GM21526 (cell line): ENCODE data around the gene IGLL5.
"Not testable (repeated sequence)": the region's sequence is repeated elsewhere in the genome, so short reads cannot be mapped to it uniquely, and the experiment has no call there.

ENCODE experiments used
- ATAC-seq: cut with Tn5 transposase; IDR thresholded peaks from one replicate; pipeline ENCODE4 v1.9.1; 2021; ENCODE audit warnings: moderate library complexity; ENCODE audit not compliant: unreplicated experiment, low FRiP score

IGLL5 gene

GRCh38 chr22:22912135-22912987 lies 24.7 kb downstream of the IGLL5 start:
- ATAC-seq = no peak

DNA sequence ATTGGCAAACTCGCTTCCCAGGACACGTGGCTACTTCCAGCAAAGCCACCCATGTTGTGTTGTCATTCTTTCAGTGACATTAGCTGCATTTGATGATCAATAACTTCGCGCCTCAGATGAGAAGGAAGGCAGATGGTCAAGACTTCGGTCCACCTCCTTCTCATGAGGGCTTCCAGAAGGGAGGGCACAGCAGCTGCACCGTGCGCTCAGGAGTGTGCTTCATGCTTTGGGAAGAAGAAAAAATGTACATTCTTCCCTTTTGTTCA lies 25.3 kb downstream of the IGLL5 start:
- ATAC-seq = no peak

DNA sequence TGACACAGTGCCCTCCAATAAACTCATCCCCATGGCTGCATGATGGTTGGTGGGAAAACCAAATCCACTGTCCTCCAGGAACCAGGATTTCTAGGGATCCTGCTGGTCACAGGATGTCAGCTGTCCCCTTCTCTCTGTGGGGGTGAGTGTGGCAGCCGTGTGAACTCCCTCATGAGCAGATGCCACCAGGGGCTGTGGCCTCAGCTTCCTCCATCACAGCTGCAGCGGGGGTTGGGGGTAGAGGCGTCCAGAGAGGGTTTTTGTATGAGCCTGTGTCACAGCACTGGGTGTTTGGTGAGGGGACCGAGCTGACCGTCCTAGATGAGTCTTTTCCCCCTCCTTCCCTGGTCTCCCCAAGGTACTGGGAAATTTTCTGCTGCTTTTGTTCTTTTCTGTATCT lies 26.4 kb downstream of the IGLL5 start:
- no peak for ATAC-seq

DNA sequence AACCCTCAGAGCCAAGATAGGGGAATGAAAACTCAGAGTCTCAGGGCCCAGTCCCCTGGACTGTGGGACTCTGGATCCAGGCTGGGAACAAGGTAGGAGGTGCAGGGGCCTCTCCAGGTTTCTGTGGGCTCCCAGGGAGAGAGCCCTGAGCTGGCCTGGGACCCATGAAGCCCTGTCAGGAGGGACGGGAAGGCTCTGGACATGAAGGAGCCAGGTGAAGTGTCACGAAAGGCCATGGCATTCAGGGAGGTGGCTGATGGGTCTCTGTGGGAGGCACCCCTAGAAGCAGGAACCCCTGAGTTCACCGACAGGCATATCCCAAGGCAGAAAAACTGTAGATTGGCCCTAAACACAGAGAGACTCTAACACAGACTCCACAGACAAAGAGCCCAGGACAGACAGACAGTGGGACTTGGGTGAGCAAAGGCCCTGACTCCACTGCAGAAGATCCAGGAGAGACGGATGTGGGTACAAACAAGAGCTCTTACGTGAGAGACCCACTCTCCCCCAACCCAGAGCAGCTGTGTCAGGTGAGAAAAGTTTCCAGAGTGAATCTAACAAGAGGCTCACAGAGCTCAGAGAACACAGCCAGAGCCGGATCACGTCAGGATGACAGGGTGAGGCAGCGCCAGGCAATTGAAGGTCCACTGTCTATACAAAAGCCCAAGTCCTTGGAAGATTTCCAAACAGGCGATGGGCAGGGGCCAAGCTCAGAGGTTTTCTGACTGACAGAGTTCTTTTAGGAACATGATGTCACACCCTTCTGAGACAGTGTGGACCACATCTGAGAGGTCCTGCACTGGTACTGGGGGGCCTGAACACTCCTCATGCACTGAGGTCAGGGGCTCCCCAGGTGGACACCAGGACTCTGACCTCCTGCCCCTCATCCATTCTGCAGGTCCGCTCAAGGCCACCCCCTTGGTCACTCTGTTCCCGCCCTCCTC lies 27.4 kb downstream of the IGLL5 start:
- ATAC-seq = no peak

- no peak for ATAC-seq
These were observed 28.0 kb downstream of the IGLL5 start for GRCh38 chr22:22915670-22916035.

DNA sequence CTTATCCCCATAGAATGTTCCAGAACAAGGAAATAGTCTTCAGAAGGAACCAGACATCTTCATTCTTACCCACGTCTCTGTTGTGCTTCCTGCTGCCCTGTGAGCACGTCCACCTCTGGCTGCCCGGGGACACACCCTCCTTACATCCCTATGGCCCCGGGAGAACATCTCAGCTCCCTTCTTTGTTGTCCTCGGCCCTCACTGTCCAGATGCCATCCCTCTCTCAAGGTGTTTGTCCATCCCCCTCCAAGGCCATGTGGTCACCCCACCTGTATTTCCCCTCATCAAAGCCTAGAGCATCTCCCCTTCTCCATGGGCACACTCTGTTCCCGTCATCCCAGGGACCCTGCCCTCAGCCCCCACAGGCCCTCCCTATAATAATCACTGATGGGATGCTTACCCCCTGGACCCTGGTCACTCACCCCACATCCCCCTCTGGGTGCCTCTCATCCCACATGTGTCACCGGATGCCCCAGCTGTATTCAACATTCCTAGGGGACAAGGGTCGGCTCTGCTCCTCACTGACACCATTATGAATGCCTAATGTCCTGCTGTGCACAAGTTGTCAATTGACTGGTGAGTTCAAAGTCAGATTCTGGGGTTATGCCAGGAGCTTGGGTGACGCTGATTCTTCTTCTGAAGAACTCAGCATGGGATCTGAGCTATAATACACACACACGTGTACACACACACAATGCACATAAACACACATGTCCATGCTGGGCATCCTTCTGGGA lies 28.8 kb downstream of the IGLL5 start:
- no peak for ATAC-seq

DNA sequence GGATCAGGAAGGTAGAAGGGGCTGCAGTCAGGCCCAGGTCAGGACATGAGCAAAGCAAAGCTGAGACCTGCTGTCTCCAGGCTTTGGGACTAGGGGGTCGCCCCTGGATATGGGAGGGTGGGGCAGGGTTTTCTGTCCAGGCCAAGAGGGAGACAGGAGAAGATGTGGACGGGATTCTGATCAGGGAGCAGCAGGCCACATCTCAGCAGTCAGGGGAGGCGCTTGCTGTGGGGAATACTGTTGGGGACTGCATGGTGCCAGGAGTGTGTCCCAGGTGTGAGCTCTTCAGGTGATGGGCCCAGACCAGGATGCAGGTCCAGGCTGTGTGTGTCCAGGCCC lies 29.3 kb downstream of the IGLL5 start:
- ATAC-seq = no peak

DNA sequence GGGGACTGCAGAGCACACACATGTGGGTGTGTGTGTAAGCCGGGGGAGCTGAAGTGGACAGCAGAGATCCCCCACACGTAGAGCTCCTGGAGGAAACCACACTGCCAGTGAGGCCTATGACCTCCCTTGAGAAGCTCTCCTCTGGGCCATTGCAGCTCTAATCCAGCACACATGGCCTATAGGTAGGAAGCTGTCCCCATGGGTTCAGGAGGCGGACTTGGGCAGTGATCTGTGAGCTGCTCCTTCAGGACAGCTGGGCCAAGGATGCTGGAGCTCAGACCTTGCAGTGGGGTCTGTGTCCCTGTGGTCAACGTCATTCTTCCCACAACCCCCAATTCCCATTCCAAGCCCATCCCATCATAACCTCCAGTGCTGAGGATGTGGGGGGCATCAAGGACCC lies 29.8 kb downstream of the IGLL5 start:
- no peak for ATAC-seq

- no peak for ATAC-seq
These were observed 30.8 kb downstream of the IGLL5 start for GRCh38 chr22:22918297-22918965.

GRCh38 chr22:22919041-22919440 lies 31.4 kb downstream of the IGLL5 start:
- no peak for ATAC-seq

- ATAC-seq = no peak
These were observed 32.6 kb downstream of the IGLL5 start for GRCh38 chr22:22920104-22920654.

- ATAC-seq = no peak
These were observed 33.4 kb downstream of the IGLL5 start for GRCh38 chr22:22920910-22921550.

DNA sequence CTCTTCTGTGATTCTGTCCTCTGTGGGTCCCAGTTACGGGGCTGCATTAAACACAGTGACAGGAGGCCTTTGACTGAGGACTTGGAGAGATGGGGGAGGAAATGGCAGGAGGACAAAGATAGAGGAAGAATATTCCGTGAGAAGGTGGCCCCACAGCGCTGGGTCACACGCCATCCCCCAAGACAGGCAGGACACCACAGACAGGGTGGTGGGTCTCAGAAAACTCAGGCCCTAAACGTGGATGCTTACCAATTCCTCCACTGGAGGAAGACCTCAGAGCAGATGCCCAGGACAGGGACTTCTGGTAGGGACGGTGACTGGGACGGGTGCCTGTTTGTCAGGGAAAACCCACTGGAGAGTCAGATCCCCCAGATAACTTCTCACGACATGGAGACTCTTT lies 34.0 kb downstream of the IGLL5 start:
- ATAC-seq = no peak

DNA sequence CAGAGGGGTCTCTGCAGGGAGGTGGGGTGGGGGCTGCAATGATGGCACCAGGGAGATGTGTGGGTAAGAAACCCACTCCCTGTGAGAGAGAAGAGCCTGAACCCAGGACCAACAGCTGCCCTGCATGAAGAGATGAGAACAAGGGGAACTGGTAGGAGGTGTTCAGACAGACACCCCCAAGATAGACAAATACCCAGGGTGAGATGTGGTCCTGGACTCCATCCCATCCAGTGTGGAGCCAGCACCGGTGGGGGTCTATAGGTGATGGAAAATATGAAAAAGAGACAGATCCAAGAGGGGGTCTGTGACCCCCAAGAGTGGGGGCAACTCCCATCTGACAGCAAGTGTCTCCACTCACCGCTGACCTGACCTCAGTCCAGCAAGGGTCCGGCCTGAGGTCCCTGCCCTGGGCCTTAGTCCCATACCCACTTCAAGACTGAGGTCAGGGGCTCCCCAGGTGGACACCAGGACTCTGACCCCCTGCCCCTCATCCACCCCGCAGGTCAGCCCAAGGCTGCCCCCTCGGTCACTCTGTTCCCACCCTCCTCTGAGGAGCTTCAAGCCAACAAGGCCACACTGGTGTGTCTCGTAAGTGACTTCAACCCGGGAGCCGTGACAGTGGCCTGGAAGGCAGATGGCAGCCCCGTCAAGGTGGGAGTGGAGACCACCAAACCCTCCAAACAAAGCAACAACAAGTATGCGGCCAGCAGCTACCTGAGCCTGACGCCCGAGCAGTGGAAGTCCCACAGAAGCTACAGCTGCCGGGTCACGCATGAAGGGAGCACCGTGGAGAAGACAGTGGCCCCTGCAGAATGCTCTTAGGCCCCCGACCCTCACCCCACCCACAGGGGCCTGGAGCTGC lies 34.7 kb downstream of the IGLL5 start:
- not testable (repeated sequence) for ATAC-seq

- ATAC-seq = no peak
These were observed 35.3 kb downstream of the IGLL5 start for GRCh38 chr22:22922954-22923319.

- no peak for ATAC-seq
These were observed 35.8 kb downstream of the IGLL5 start for GRCh38 chr22:22923379-22923778.

DNA sequence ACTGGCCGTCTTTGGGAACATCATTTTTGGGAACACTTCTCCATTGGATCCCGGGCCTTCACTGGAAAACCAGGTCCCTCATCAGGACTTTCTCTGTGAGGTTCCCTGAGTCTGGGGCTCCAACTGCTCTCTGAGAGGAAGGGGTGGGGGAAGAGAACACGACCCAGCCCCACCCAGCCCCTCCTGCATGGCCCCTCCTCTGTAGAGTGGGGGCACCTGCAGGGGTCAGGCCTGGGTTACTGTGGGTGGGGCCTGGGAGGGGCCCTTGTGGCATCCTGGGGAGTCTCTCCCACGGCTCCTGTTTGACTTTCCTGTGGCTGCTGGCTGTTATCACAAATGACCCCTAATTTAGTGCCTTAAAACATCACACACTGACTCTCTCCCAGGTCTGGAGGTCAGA lies 36.3 kb downstream of the IGLL5 start:
- ATAC-seq = no peak

DNA sequence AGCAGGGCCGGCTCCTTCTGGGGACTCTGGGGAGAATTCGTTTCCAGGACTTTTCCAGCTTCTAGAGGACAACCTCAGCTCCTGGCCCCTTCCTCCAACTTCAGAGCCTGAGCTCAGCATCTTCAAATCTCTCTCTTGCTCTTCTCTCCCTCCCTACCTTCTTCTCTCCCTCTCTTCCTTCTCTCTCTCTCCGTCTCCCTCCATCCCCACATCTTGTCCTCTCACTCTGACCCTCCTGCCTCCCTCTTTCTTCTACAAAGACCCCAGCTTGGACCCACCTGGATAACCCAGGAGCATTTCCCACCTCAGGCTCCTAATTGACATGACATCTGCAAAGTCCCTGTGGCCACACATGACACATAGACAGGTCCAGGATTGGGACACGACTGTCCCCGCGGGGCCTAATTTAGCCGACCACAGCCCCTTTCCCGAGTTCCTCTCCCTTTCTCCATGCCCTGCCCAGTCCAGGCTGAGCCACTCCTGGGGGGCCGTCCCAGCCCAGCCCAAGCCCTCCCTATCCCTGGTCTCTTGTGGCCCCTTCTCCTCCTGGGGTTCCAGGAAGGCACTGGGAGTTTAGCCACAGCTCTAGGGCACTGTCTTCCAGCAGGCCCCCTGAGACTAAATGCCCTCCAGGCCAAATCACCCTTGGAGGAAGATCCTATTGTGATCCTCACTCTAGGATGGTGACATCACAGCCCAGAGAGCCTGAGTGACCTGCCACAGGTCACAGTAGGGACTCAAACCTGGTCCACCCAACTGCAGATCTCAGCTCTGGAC lies 36.9 kb downstream of the IGLL5 start:
- no peak for ATAC-seq
